Panc1 (cell line): ENCODE data around the gene VPS37B.

ENCODE experiments used
- CTCF ChIP-seq: fragments of 450-650 bp; IDR thresholded peaks from 2 replicates; pipeline ENCODE4 v1.5.1; 2017; ENCODE audit warnings: mild to moderate bottlenecking
- POLR2AphosphoS5 ChIP-seq: IDR thresholded peaks from 2 replicates; pipeline ENCODE4 v1.6.1; 2012; ENCODE audit warnings: mild to moderate bottlenecking, low read depth, low read length, moderate library complexity
- REST ChIP-seq, 2 experiments: IDR thresholded peaks; 2 replicates each; pipeline ENCODE4 v1.6.1; 2011 to 2012; ENCODE audit warnings: low read depth in 2 of 2, control low read depth in 1 of 2, low read length in 1 of 2, mild to moderate bottlenecking in 1 of 2, moderate library complexity in 1 of 2; ENCODE audit not compliant: insufficient read depth in 1 of 2

GRCh38 chr12:122909442-122910288, 13.7 kb upstream of the VPS37B start:
- TF ChIP-seq CTCF (no peak), POLR2AphosphoS5 (no peak), REST (IDR thresholded peaks at IDR 0.05; ENCODE audit: insufficient read depth in 1 of 2, low read depth in 2 of 2, low read length in 1 of 2) (no peak)
